ENCODE measurements around the gene OLFM2. TPM values are rescaled to one million over a fixed set of nuclear protein-coding genes. Genes with fewer than 3 reads are reported as not detected.
A peak's percentile ranks its signal among the peaks of the same experiment; 100 is the strongest.

The OLFM2 gene
- total RNA-seq, 2 experiments from 2014 or later = 11.3 to 12.5 TPM

- Mint-ChIP-seq H3K4me3 (no peak overlapping the region), H3K9me3 (peaks cover 3% of the 10 kb centered on the region), H3K4me1 (peaks cover 93% of the 10 kb centered on the region), H3K27ac (peak overlapping the region; percentile 16), H3K27me3 (no peaks in the 10 kb centered on the region), H3K36me3 (ENCODE audit: low read depth) (peaks cover 12% of the 10 kb centered on the region)
- DNase-seq = no peak
- ChIA-PET CTCF (no interaction called here), POLR2A (no interaction called here)
Measured at GRCh38 chr19:9861503-9861902, 74.8 kb downstream of the OLFM2 start.

GRCh38 chr19:9860407-9860806 is 75.9 kb downstream of the OLFM2 start:
- H3K27ac Mint-ChIP-seq = peak overlapping the region; percentile 11
- ChIA-PET CTCF (interaction anchor here (1.4 kb wide), 1 partner anchor 30 kb away, joined by 4 read pairs; no protein-coding TSS in a partner anchor), POLR2A (interaction anchor here (0.6 kb wide), 1 partner anchor 281 kb away, joined by 5 read pairs; no protein-coding TSS in a partner anchor)
- peaks cover 18% of the 10 kb centered on the region for H3K36me3 Mint-ChIP-seq (ENCODE audit: low read depth)
- peaks cover 88% of the 10 kb centered on the region for H3K4me1 Mint-ChIP-seq
- H3K27me3 Mint-ChIP-seq = no peaks in the 10 kb centered on the region
- DNase-seq = no peak
- H3K4me3 Mint-ChIP-seq = no peak overlapping the region
- peaks cover 3% of the 10 kb centered on the region for H3K9me3 Mint-ChIP-seq

GRCh38 chr19:9858766-9859165 is 77.5 kb downstream of the OLFM2 start:
- no peak for DNase-seq
- CTCF ChIA-PET = interaction anchor here (0.6 to 2.1 kb wide), 2 partner anchors 11 to 284 kb away, joined by 3 to 6 read pairs; no protein-coding TSS in a partner anchor
- Mint-ChIP-seq H3K4me3 (no peak overlapping the region), H3K4me1 (peaks cover 78% of the 10 kb centered on the region), H3K27me3 (no peaks in the 10 kb centered on the region), H3K36me3 (ENCODE audit: low read depth) (peaks cover 25% of the 10 kb centered on the region), H3K9me3 (peaks cover 3% of the 10 kb centered on the region), H3K27ac (peak overlapping the region; percentile 98)
- POLR2A ChIA-PET = no interaction called here

- Mint-ChIP-seq H3K27me3 (no peaks in the 10 kb centered on the region), H3K4me3 (peak overlapping the region; percentile 83), H3K4me1 (peaks cover 73% of the 10 kb centered on the region), H3K36me3 (ENCODE audit: low read depth) (peaks cover 25% of the 10 kb centered on the region), H3K9me3 (peaks cover 3% of the 10 kb centered on the region), H3K27ac (peak overlapping the region; percentile 98)
- ChIA-PET POLR2A (no interaction called here), CTCF (interaction anchor here (0.6 to 2.1 kb wide), 7 partner anchors 9 to 283 kb away, joined by 3 to 6 read pairs (median 3); no protein-coding TSS in a partner anchor)
- DNase-seq = peak; percentile 36
Measured at GRCh38 chr19:9857920-9858746, 78.2 kb downstream of the OLFM2 start.

- POLR2A ChIA-PET = no interaction called here
- no peaks in the 10 kb centered on the region for H3K27me3 Mint-ChIP-seq
- CTCF ChIA-PET = interaction anchor here (0.9 to 1.6 kb wide), 5 partner anchors 10 to 58 kb away, joined by 3 to 4 read pairs (median 3); no protein-coding TSS in a partner anchor
- DNase-seq = no peak
- peaks cover 67% of the 10 kb centered on the region for H3K4me1 Mint-ChIP-seq
- peak overlapping the region; percentile 83 for H3K4me3 Mint-ChIP-seq
- H3K36me3 Mint-ChIP-seq (ENCODE audit: low read depth) = peaks cover 23% of the 10 kb centered on the region
- H3K9me3 Mint-ChIP-seq = peaks cover 3% of the 10 kb centered on the region
- peak overlapping the region; percentile 98 for H3K27ac Mint-ChIP-seq
Measured at GRCh38 chr19:9857076-9857721, 79.1 kb downstream of the OLFM2 start.

GRCh38 chr19:9856609-9857008 is 79.7 kb downstream of the OLFM2 start:
- DNase-seq = no peak
- ChIA-PET CTCF (interaction anchor here (1.0 to 1.6 kb wide), 3 partner anchors 10 to 58 kb away, joined by 3 to 4 read pairs (median 3); no protein-coding TSS in a partner anchor), POLR2A (no interaction called here)
- Mint-ChIP-seq H3K9me3 (peaks cover 3% of the 10 kb centered on the region), H3K36me3 (ENCODE audit: low read depth) (peaks cover 23% of the 10 kb centered on the region), H3K27me3 (no peaks in the 10 kb centered on the region), H3K4me3 (peak overlapping the region; percentile 60), H3K4me1 (peaks cover 63% of the 10 kb centered on the region), H3K27ac (peak overlapping the region; percentile 98)

- H3K4me1 Mint-ChIP-seq = peaks cover 45% of the 10 kb centered on the region
- H3K9me3 Mint-ChIP-seq = peaks cover 3% of the 10 kb centered on the region
- H3K4me3 Mint-ChIP-seq = no peak overlapping the region
- H3K36me3 Mint-ChIP-seq (ENCODE audit: low read depth) = peaks cover 23% of the 10 kb centered on the region
- no peaks in the 10 kb centered on the region for H3K27me3 Mint-ChIP-seq
- ChIA-PET CTCF (no interaction called here), POLR2A (no interaction called here)
- H3K27ac Mint-ChIP-seq = no peak overlapping the region
- DNase-seq = no peak
Measured at GRCh38 chr19:9854282-9854846, 82.0 kb downstream of the OLFM2 start.

- Mint-ChIP-seq H3K27ac (no peak overlapping the region), H3K36me3 (ENCODE audit: low read depth) (peaks cover 13% of the 10 kb centered on the region), H3K9me3 (no peaks in the 10 kb centered on the region), H3K27me3 (no peaks in the 10 kb centered on the region), H3K4me1 (peaks cover 27% of the 10 kb centered on the region), H3K4me3 (no peak overlapping the region)
- ChIA-PET POLR2A (no interaction called here), CTCF (no interaction called here)
- DNase-seq = no peak
Measured at GRCh38 chr19:9850235-9850959, 85.9 kb downstream of the OLFM2 start.

GRCh38 chr19:9849791-9850190 is 86.5 kb downstream of the OLFM2 start:
- H3K4me1 Mint-ChIP-seq = peaks cover 29% of the 10 kb centered on the region
- ChIA-PET POLR2A (no interaction called here), CTCF (no interaction called here)
- no peak overlapping the region for H3K4me3 Mint-ChIP-seq
- no peaks in the 10 kb centered on the region for H3K27me3 Mint-ChIP-seq
- no peaks in the 10 kb centered on the region for H3K9me3 Mint-ChIP-seq
- no peak overlapping the region for H3K27ac Mint-ChIP-seq
- no peak for DNase-seq
- H3K36me3 Mint-ChIP-seq (ENCODE audit: low read depth) = peaks cover 17% of the 10 kb centered on the region

GRCh38 chr19:9848762-9849161 is 87.6 kb downstream of the OLFM2 start:
- CTCF ChIA-PET = interaction anchor here (1.8 kb wide), 1 partner anchor 10 kb away, joined by 6 read pairs; no protein-coding TSS in a partner anchor
- POLR2A ChIA-PET = no interaction called here
- Mint-ChIP-seq H3K27me3 (no peaks in the 10 kb centered on the region), H3K27ac (no peak overlapping the region), H3K4me1 (peaks cover 24% of the 10 kb centered on the region), H3K36me3 (ENCODE audit: low read depth) (peaks cover 19% of the 10 kb centered on the region), H3K4me3 (no peak overlapping the region), H3K9me3 (no peaks in the 10 kb centered on the region)
- no peak for DNase-seq

GRCh38 chr19:9848060-9848459 is 88.3 kb downstream of the OLFM2 start:
- Mint-ChIP-seq H3K9me3 (no peaks in the 10 kb centered on the region), H3K4me3 (no peak overlapping the region), H3K27ac (no peak overlapping the region), H3K4me1 (peaks cover 23% of the 10 kb centered on the region), H3K27me3 (no peaks in the 10 kb centered on the region), H3K36me3 (ENCODE audit: low read depth) (peaks cover 25% of the 10 kb centered on the region)
- ChIA-PET POLR2A (no interaction called here), CTCF (interaction anchor here (0.7 to 1.8 kb wide), 2 partner anchors 11 kb away, joined by 3 to 6 read pairs; no protein-coding TSS in a partner anchor)
- DNase-seq = peak; percentile 51

GRCh38 chr19:9847087-9847671 is 89.1 kb downstream of the OLFM2 start:
- no peak overlapping the region for H3K4me3 Mint-ChIP-seq
- CTCF ChIA-PET = interaction anchor here (0.7 to 2.4 kb wide), 4 partner anchors 10 to 19 kb away, joined by 3 to 6 read pairs (median 4); partner anchors contain the start of gene UBL5
- H3K9me3 Mint-ChIP-seq = no peaks in the 10 kb centered on the region
- H3K36me3 Mint-ChIP-seq (ENCODE audit: low read depth) = peaks cover 34% of the 10 kb centered on the region
- peak; percentile 56 for DNase-seq
- peak overlapping the region; percentile 78 for H3K27ac Mint-ChIP-seq
- H3K4me1 Mint-ChIP-seq = peaks cover 20% of the 10 kb centered on the region
- POLR2A ChIA-PET = no interaction called here
- H3K27me3 Mint-ChIP-seq = no peaks in the 10 kb centered on the region
